AG04450 (cell line): Measurements from ENCODE around the gene LRP8. TPM values are rescaled to one million over a fixed set of nuclear protein-coding genes. Genes with fewer than 3 reads are reported as not detected.
A peak's percentile ranks its signal among the peaks of the same experiment; 100 is the strongest.

ENCODE experiments used
- CTCF ChIA-PET: fragments of 300-600, 350-600 bp; formaldehyde crosslinking; extraction: SDS; loops from one replicate; lab custom pipeline; 2022; ENCODE audit warnings: antibody characterized with exemption, inconsistent platforms; lab: Charles Lee
- POLR2A ChIA-PET: fragments of 350-600 bp; formaldehyde crosslinking; extraction: SDS; loops from one replicate; lab custom pipeline; 2021; ENCODE audit warnings: antibody characterized with exemption, inconsistent platforms; lab: Yijun Ruan, JAX
- DNase-seq: peaks from one replicate; pipeline ENCODE4 v3.0.0-alpha.2; 2011; ENCODE audit warnings: low read depth, low spot score
- H3K27ac ChIP-seq: one replicate; pipeline ENCODE4 v1.5.1; 2012; ENCODE audit warnings: low read depth, low read length, control low read depth
- H3K27me3 ChIP-seq: one replicate; pipeline ENCODE4 v1.6.0; 2012; ENCODE audit warnings: low read length; ENCODE audit not compliant: control insufficient read depth, insufficient read depth
- H3K4me3 ChIP-seq: 2 replicates; pipeline ENCODE4 v1.5.1; 2011; ENCODE audit warnings: mild to moderate bottlenecking, low read depth, low read length, control low read depth
- H3K9me3 ChIP-seq: 2 replicates; pipeline ENCODE4 v1.5.1; 2012; ENCODE audit warnings: low read length; ENCODE audit not compliant: control insufficient read depth, insufficient read depth
- CTCF ChIP-seq: IDR thresholded peaks from 2 replicates; pipeline ENCODE4 v1.5.1; 2011; ENCODE audit warnings: low read depth, low read length, control low read depth, inconsistent platforms
- polyA minus RNA-seq: library from RNA; depleted of rRNA, polyadenylated mRNA; stranded (reverse); fragments of >200 nt; gene quantifications from 2 replicates; pipeline ENCODE4 v1.2.3, GENCODE V29; 2011; rRNA and poly(A)+ RNA removed
- polyA plus RNA-seq: library from polyadenylated mRNA; depleted of rRNA; stranded (reverse); fragments of >200 nt; gene quantifications from 2 replicates; pipeline ENCODE4 v1.2.3, GENCODE V29; 2011; rRNA removed

The LRP8 gene
- polyA plus RNA-seq = 5.0 and 6.4 TPM in 2 replicates
- polyA minus RNA-seq = 13.2 and 19.0 TPM in 2 replicates

DNA sequence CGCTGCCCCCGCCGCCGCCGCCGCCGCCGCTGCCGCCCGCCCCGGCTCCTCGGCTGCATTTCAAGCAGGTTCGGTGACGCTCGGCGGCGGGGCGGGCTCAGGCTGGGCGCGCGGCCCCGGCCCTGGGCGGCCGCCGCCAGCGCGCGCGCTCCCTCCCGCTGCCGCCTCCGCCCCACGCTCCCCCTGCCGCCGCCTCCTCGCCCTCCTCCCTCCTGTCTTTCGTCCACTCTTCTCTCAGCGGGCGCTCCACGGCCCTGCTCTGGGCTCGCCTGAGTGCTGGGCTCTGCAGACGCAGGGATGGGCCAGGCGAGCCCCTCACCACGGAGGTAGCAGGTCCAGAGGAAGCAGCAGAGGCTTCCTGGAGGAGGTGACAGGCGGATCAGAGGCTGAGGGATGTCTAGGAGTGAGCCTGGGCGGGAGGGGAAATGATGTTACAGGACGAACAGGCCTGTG lies at the start of gene LRP8:
Gene LRP8, minus strand, starts transcription at position 62 of the 453 bp plus-strand sequence. CDS start 158 bp downstream, outside the sequence.
- no peak within 1 kb of the TSS for H3K27ac ChIP-seq
- no peak for TF ChIP-seq CTCF
- peak; percentile 6 for DNase-seq
- CTCF ChIA-PET = no interaction called here
- no peaks in the 10 kb centered on the region; the same call in 1 of the 2 replicates for H3K9me3 ChIP-seq
- H3K4me3 ChIP-seq = peak within 1 kb of the TSS; percentile 71
- POLR2A ChIA-PET = no interaction called here
- H3K27me3 ChIP-seq = peaks cover 3% of the 10 kb centered on the region

DNA sequence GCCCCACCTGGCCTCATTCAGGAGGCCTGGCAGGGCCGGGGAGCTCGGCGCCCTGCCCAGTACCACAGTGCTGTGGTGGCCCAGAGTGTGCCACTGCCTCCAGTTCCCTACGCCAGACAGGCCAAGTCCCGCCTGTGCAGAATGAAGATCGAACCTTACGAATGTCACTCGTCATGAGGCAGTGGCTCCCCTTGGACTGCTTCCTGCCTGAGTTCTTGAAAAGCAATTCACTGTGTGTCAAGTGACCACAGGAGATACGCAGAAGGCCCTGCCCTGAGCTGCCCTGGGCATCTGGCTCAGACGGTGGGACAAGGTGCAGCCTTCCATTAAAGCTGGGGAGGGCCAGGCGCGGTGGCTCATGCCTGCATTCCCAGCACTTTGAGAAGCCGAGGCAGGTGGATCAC lies 49.6 kb upstream of the LRP8 start:
- ChIA-PET CTCF (interaction anchor here (1.3 kb wide), 1 partner anchor 16 kb away, joined by 5 read pairs; no protein-coding TSS in a partner anchor), POLR2A (no interaction called here)
- H3K9me3 ChIP-seq = no peaks in the 10 kb centered on the region
- no peak overlapping the region for H3K4me3 ChIP-seq
- no peak for DNase-seq
- no peak for TF ChIP-seq CTCF
- peaks cover 9% of the 10 kb centered on the region for H3K27me3 ChIP-seq
- H3K27ac ChIP-seq = no peak overlapping the region

- H3K27ac ChIP-seq = no peak overlapping the region
- H3K27me3 ChIP-seq = peaks cover 12% of the 10 kb centered on the region
- CTCF ChIA-PET = no interaction called here
- no peaks in the 10 kb centered on the region for H3K9me3 ChIP-seq
- no peak for TF ChIP-seq CTCF
- POLR2A ChIA-PET = no interaction called here
- no peak overlapping the region for H3K4me3 ChIP-seq
- DNase-seq = no peak
Observed at GRCh38 chr1:53376742-53377437, 49.0 kb upstream of the LRP8 start.

GRCh38 chr1:53376041-53376461 lies 48.2 kb upstream of the LRP8 start:
- ChIA-PET POLR2A (no interaction called here), CTCF (interaction anchor here (0.6 kb wide), 1 partner anchor 12 kb away, joined by 4 read pairs; no protein-coding TSS in a partner anchor)
- no peak for TF ChIP-seq CTCF

DNA sequence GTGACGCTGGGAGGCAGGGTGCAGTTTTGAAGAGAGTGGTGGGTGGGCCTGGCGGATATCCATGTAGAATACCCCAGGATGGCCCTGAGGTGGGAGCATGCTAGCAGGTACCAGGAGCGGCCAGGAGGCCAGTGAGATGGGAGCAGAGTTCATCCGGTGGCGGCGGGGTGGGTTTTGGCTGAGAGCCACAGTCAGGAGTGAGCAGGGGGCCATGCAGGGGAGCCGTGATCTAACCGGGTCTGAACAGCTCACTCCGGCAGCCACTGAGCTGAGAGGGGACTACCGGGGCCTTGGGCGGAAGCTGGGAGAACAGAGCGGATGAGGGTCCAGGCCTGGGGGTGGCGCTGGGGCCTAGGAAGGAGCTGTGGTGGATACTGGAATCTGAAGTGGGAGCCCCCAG lies 47.6 kb upstream of the LRP8 start:
- ChIA-PET POLR2A (interaction anchor here (0.7 kb wide), 1 partner anchor 32 kb away, joined by 4 read pairs; no protein-coding TSS in a partner anchor), CTCF (interaction anchor here (1.2 kb wide), 1 partner anchor 97 kb away, joined by 4 read pairs; no protein-coding TSS in a partner anchor)
- Histone ChIP-seq H3K27ac (no peak overlapping the region), H3K9me3 (no peaks in the 10 kb centered on the region; the same call in 1 of the 2 replicates), H3K27me3 (peaks cover 20% of the 10 kb centered on the region), H3K4me3 (no peak overlapping the region)
- no peak for DNase-seq
- no peak for TF ChIP-seq CTCF

More at GRCh38 chr1:53376041-53376461, 48.2 kb upstream of the LRP8 start:
- H3K27ac ChIP-seq = no peak overlapping the region
- H3K4me3 ChIP-seq = no peak overlapping the region
- no peak for DNase-seq
- no peaks in the 10 kb centered on the region; the same call in 1 of the 2 replicates for H3K9me3 ChIP-seq
- peaks cover 17% of the 10 kb centered on the region for H3K27me3 ChIP-seq
